22Rv1 (cell line): ENCODE measurements around the gene KCNJ1.

Experiments
- CTCF ChIP-seq: fragments of 450-650 bp; IDR thresholded peaks from 2 replicates; pipeline ENCODE4 v1.5.1; 2017; ENCODE audit warnings: mild to moderate bottlenecking
- ZFX ChIP-seq: fragments of 450-650 bp; IDR thresholded peaks from 2 replicates; pipeline ENCODE4 v1.6.1; 2017; ENCODE audit warnings: antibody characterized with exemption, borderline replicate concordance

DNA sequence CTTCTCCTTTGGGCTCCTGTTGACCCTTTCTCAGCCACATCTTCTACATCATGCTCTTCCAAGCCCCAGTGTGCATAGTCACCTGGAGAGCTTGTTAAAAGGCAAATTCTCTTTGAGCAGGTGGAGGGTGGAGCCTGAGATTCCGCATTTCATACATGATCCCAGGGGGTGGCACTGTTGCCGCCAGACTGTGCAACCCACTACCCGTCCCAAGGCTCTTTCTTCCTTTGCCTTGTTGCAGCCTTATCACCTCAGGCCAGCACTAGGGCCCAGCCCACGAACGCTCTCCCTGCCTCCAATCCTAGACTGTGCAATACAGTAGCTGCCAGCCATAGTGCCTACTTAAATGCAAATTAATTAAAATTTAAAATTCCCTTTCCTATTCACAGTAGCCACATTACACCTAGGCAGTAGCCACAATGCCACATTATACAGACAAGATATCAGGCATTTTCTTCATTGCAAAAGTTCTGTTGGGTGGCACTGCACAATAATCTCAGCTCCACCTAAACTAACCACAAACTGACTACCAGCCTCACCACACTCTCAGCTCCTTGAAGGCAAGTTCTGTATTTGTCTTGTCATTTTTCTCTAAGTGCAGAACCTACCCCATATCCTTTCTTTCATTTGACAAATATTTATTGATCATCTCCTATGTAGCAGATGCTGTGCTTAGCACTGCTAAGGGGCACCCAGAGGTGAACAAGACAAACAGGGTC, 19.5 kb upstream of the KCNJ1 start:
- peak; percentile 44 for TF ChIP-seq CTCF
- no peak for TF ChIP-seq ZFX
